ENCODE measurements around the gene CFAP43.
A peak's percentile ranks its signal among the peaks of the same experiment; 100 is the strongest.

The CFAP43 gene

GRCh38 chr10:104231784-104232612, at the start of gene CFAP43:
Gene CFAP43, minus strand, starts transcription at chr10:104232364. Its CDS starts 118 bp downstream, at chr10:104232246.
- peak; percentile 94 for DNase-seq (ENCODE audit: low spot score)

- no peak for DNase-seq (ENCODE audit: low spot score)
These were observed 49.5 kb upstream of the CFAP43 start for GRCh38 chr10:104281694-104282093.

- DNase-seq (ENCODE audit: low spot score), result no peak
These were observed 47.5 kb upstream of the CFAP43 start for GRCh38 chr10:104279550-104280259.

- DNase-seq (ENCODE audit: low spot score), result no peak
These were observed 45.6 kb upstream of the CFAP43 start for GRCh38 chr10:104277785-104278184.

GRCh38 chr10:104276192-104276591, 44.0 kb upstream of the CFAP43 start:
- no peak for DNase-seq (ENCODE audit: low spot score)

- peak; percentile 37 for DNase-seq (ENCODE audit: low spot score)
These were observed 42.9 kb upstream of the CFAP43 start for GRCh38 chr10:104274762-104275721.

GRCh38 chr10:104273899-104274575, 41.9 kb upstream of the CFAP43 start:
- DNase-seq (ENCODE audit: low spot score), result no peak

GRCh38 chr10:104273286-104273685, 41.1 kb upstream of the CFAP43 start:
- DNase-seq (ENCODE audit: low spot score), result no peak

- DNase-seq (ENCODE audit: low spot score), result peak; percentile 98
These were observed 36.8 kb upstream of the CFAP43 start, which contains the start of gene GSTO2 for GRCh38 chr10:104268713-104269645. Gene GSTO2, plus strand, starts transcription at chr10:104269184. Its CDS starts 5,732 bp downstream, at chr10:104274916.

- no peak for DNase-seq (ENCODE audit: low spot score)
These were observed 36.2 kb upstream of the CFAP43 start for GRCh38 chr10:104268405-104268712.

GRCh38 chr10:104267721-104268404, 35.7 kb upstream of the CFAP43 start:
- DNase-seq (ENCODE audit: low spot score), result no peak

GRCh38 chr10:104264783-104265182, 32.6 kb upstream of the CFAP43 start:
- DNase-seq (ENCODE audit: low spot score), result no peak

- no peak for DNase-seq (ENCODE audit: low spot score)
These were observed 29.9 kb upstream of the CFAP43 start for GRCh38 chr10:104262055-104262454.

GRCh38 chr10:104260775-104261115, 28.6 kb upstream of the CFAP43 start:
- DNase-seq (ENCODE audit: low spot score), result no peak

GRCh38 chr10:104259999-104260774, 28.0 kb upstream of the CFAP43 start:
- no peak for DNase-seq (ENCODE audit: low spot score)

- no peak for DNase-seq (ENCODE audit: low spot score)
These were observed 27.3 kb upstream of the CFAP43 start for GRCh38 chr10:104259456-104259855.

GRCh38 chr10:104258209-104258608, 26.0 kb upstream of the CFAP43 start:
- no peak for DNase-seq (ENCODE audit: low spot score)

- no peak for DNase-seq (ENCODE audit: low spot score)
These were observed 25.1 kb upstream of the CFAP43 start for GRCh38 chr10:104257235-104257634.

GRCh38 chr10:104256335-104256961, 24.3 kb upstream of the CFAP43 start:
- DNase-seq (ENCODE audit: low spot score), result no peak
